ENCODE results near the gene HIGD1C.
"Not testable (repeated sequence)": the region's sequence is repeated elsewhere in the genome, so short reads cannot be mapped to it uniquely, and the experiment has no call there.

Gene HIGD1C

GRCh38 chr12:50986966-50987737 is 34.8 kb downstream of the HIGD1C start:
- peak; percentile 20 for DNase-seq

DNA sequence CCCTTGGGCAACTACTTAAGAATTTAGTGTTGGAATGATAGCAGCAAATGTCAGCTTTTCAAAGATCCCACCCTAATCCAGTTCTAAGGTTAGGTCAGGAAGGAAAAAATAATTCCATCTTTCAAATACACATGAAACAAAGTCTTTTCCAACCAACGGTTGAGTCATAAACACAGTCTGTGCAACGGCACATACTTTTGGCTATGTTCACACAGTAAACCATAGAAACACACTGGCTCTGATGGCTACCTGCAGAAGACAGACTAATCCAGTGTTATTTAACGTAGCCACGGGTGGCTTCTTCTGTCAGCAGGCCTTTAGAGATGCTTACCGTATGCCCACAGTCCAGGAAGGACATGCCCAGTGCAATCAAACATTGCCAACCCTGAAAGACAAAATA is 35.7 kb downstream of the HIGD1C start:
- no peak for DNase-seq

GRCh38 chr12:50988871-50989270 is 36.5 kb downstream of the HIGD1C start:
- DNase-seq = no peak

DNA sequence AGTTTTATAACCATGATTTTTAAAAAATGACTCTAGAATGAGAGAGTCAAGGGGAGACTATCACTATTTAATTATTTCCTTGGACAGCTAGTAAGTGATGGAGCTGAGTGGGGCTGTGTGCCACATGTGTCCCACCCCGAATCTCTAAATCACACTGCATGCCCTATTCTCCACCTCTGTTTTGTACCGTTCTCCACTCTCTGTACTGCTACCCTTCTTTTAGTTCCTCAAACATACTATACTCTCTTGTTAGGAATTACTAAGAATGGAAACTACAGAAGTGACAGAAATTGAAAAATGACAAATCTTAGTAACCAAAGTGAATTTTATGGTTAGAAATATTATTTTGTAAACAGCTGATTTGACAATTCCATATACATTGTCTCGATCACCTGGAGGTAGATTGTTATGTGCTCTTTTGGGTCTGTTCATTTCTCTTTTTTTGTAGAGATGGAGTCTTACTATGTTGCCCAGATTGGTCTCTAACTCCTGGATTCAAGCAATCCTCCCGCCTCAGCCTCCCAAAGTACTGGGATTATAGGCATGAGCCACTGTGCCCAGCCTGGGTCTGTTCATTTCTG is 37.9 kb downstream of the HIGD1C start:
- no peak for DNase-seq

DNA sequence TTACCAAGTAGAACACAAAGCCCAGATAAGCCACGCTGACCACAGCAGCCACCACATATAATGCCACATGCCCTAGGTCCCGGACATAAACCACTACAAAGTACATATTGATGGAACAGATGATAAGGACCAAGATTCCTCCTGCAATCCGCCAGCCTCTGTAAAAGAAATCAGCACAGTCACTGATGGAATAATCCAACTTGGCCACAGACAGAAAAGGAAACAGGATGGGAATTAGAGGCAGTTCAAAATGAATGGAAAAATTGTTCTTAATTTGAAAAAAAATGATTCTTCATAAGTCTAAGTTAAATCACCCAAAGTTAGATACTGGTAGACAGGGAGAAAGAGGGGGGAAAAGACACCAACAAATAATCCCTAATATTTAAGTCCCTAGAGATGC is 38.4 kb downstream of the HIGD1C start:
- DNase-seq = no peak

- no peak for DNase-seq
Measured at GRCh38 chr12:50991291-50991690, 38.9 kb downstream of the HIGD1C start.

DNA sequence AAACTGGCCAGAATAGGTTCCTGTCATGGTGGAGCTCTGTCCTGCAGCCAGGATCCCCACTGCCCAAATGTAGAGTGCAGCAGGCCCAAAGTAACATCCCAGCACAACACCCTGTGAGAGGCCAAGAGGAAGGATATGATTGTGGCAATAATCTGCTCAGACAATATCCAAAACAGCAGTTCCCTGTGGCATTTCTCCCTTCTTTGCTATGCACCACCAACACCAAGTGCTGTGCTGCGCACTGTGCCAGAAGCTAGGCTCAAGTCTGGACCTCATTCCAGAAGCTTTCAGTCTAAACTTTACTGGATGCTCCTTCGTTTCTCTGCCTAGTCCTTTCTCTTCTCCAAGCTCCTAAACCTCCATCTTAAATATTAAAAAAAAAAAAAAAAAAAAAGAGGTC is 40.5 kb downstream of the HIGD1C start:
- no peak for DNase-seq

GRCh38 chr12:50999093-50999492 is 46.7 kb downstream of the HIGD1C start:
- DNase-seq = no peak

- DNase-seq = no peak
Measured at GRCh38 chr12:51000245-51000644, 47.9 kb downstream of the HIGD1C start.

GRCh38 chr12:51001799-51002198 is 49.5 kb downstream of the HIGD1C start:
- DNase-seq = no peak

GRCh38 chr12:51004504-51004903 is 52.2 kb downstream of the HIGD1C start:
- no peak for DNase-seq

DNA sequence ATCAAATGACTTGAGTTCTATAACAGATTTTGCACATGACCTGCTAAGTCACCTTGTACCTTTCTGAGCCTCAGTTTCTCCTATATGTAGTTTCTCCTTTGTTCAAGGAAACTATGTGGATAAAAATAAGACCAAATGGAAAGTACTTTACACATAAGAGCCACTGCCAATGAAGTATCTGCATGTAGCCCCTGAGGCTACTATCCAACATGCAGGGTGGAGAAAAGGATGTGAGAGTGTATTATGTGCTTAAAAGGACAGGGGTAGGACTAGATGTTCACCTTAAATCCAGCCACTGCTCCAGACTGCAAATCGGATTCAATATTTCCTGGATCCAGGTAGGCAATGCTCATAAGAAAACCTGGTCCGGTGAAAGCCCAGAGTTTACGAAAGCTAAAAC is 52.7 kb downstream of the HIGD1C start:
- DNase-seq = no peak

- no peak for DNase-seq
Measured at GRCh38 chr12:51005671-51006070, 53.3 kb downstream of the HIGD1C start.

- no peak for DNase-seq
Measured at GRCh38 chr12:51008329-51009055, 56.1 kb downstream of the HIGD1C start.

GRCh38 chr12:51009056-51009440 is 56.7 kb downstream of the HIGD1C start:
- DNase-seq = no peak

- DNase-seq = no peak
Measured at GRCh38 chr12:51011955-51012354, 59.6 kb downstream of the HIGD1C start.

GRCh38 chr12:51012570-51013236 is 60.4 kb downstream of the HIGD1C start:
- DNase-seq = no peak

- no peak for DNase-seq
Measured at GRCh38 chr12:51013441-51013840, 61.1 kb downstream of the HIGD1C start.

- not testable (repeated sequence) for DNase-seq
Measured at GRCh38 chr12:51014467-51014866, 62.1 kb downstream of the HIGD1C start.

- DNase-seq = no peak
Measured at GRCh38 chr12:51017452-51017851, 65.1 kb downstream of the HIGD1C start.

- DNase-seq = no peak
Measured at GRCh38 chr12:51018956-51019355, 66.6 kb downstream of the HIGD1C start.

GRCh38 chr12:51019927-51020326 is 67.6 kb downstream of the HIGD1C start:
- DNase-seq = no peak

Measured in COR-L47 (cell line).